ENCODE data around the gene TBC1D1.

DNA sequence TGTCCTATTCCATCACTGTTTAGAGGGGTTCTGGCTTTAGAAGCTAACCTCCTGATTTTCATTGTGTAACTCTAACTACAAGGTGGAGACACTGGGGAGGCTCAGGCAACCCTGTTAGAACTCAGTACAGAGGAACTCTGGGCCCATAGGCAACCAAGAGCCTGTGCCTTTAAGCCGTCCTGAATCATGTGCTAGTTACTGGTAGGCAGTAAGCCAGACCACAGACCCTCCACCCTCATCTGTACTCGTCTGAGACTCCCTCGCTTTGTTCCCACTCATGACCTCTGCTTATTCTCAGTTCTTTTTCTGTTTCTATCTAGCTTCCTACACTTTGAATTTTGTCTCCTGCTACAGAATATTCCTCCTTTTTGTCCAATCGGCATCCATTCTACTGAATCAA is 31.4 kb downstream of the TBC1D1 start:
- no peak for TF ChIP-seq GATA3 (IDR thresholded peaks at IDR 0.05; ENCODE audit: low read depth, low read length)
- TF ChIP-seq GATA2 (IDR thresholded peaks at IDR 0.05; ENCODE audit: low read depth, low read length) = no peak

Measured in SH-SY5Y (cell line).